Naive thymus-derived CD4-positive, alpha-beta T cell (primary cell): ENCODE results near the gene WNT7B. TPM values are rescaled to one million over a fixed set of nuclear protein-coding genes. Genes with fewer than 3 reads are reported as not detected.

ENCODE experiments used
- ATAC-seq: fragments of 150-1000 bp; cut with Tn5 transposase; 2 replicates; pipeline ENCODE4 v1.10.0; 2021; ENCODE audit warnings: mild to moderate bottlenecking, moderate library complexity
- CTCF ChIA-PET: fragments of 350-600 bp; sonication (Branson Sonifier 250); formaldehyde crosslinking; loops from one replicate; lab custom pipeline; 2021; ENCODE audit warnings: antibody characterized with exemption; lab: Charles Lee
- POLR2A ChIA-PET: fragments of 350-600 bp; sonication (Branson Sonifier 250); formaldehyde crosslinking; loops from one replicate; lab custom pipeline; 2021; ENCODE audit warnings: antibody characterized with exemption, inconsistent platforms; lab: Charles Lee
- DNase-seq, 9 donors: peaks; one replicate each; pipeline versions ENCODE4 v3.0.0 to v3.0.0-alpha.2; 2020 to 2022; ENCODE audit warnings: mixed read lengths in 1 of 9
- H3K27ac ChIP-seq: one replicate; pipeline ENCODE4 v1.7.0; 2013; ENCODE audit warnings: mild to moderate bottlenecking, low read depth, low read length, moderate library complexity
- H3K27me3 ChIP-seq, 2 donors: one replicate each; pipeline ENCODE4 v1.7.0; 2013; ENCODE audit warnings: low read length in 2 of 2, mild to moderate bottlenecking in 2 of 2, moderate library complexity in 2 of 2; ENCODE audit not compliant: control insufficient read depth in 2 of 2, insufficient read depth in 2 of 2
- H3K36me3 ChIP-seq, 3 experiments: 1 replicate in 2 of 3; 2 replicates in 1 of 3; pipeline ENCODE4 v1.7.0; 2013; ENCODE audit warnings: low read length in 3 of 3, mild to moderate bottlenecking in 3 of 3, moderate library complexity in 1 of 3; ENCODE audit not compliant: insufficient read depth in 3 of 3, control insufficient read depth in 2 of 3
- H3K4me1 ChIP-seq, 2 donors: one replicate each; pipeline ENCODE4 v1.7.0; 2013; ENCODE audit warnings: low read length in 2 of 2, mild to moderate bottlenecking in 2 of 2, moderate library complexity in 1 of 2; ENCODE audit not compliant: control insufficient read depth in 2 of 2, insufficient read depth in 2 of 2
- H3K4me3 ChIP-seq: 2 replicates; pipeline ENCODE4 v1.7.0; 2013; ENCODE audit warnings: mild to moderate bottlenecking, low read length
- H3K9me3 ChIP-seq, 3 experiments: 1 replicate in 2 of 3; 2 replicates in 1 of 3; pipeline ENCODE4 v1.7.0; 2013; ENCODE audit warnings: low read length in 3 of 3; ENCODE audit not compliant: control insufficient read depth in 2 of 3
- H3K27ac Mint-ChIP-seq, 9 donors: one replicate each; pipeline ENCODE4 v1.8.0; 2020 to 2022; ENCODE audit warnings: mixed read lengths in 9 of 9, mild to moderate bottlenecking in 8 of 9, moderate library complexity in 5 of 9, inconsistent platforms in 2 of 9
- H3K27me3 Mint-ChIP-seq, 5 donors: one replicate each; pipeline ENCODE4 v1.8.0; 2021 to 2022; ENCODE audit warnings: mixed read lengths in 5 of 5, mild to moderate bottlenecking in 1 of 5
- H3K36me3 Mint-ChIP-seq, 5 donors: one replicate each; pipeline ENCODE4 v1.8.0; 2020 to 2022; ENCODE audit warnings: mixed read lengths in 5 of 5, mild to moderate bottlenecking in 3 of 5, inconsistent platforms in 1 of 5
- H3K4me1 Mint-ChIP-seq, 7 donors: one replicate each; pipeline ENCODE4 v1.8.0; 2020 to 2022; ENCODE audit warnings: mixed read lengths in 7 of 7, mild to moderate bottlenecking in 3 of 7, inconsistent platforms in 1 of 7
- H3K4me3 Mint-ChIP-seq, 10 donors: one replicate each; pipeline ENCODE4 v1.8.0; 2020 to 2022; ENCODE audit warnings: mild to moderate bottlenecking in 10 of 10, mixed read lengths in 10 of 10, moderate library complexity in 6 of 10, inconsistent platforms in 2 of 10
- H3K9me3 Mint-ChIP-seq, 11 donors: one replicate each; pipeline ENCODE4 v1.8.0; 2020 to 2022; ENCODE audit warnings: mixed read lengths in 11 of 11, mild to moderate bottlenecking in 4 of 11, inconsistent platforms in 1 of 11, moderate library complexity in 1 of 11
- intact Hi-C, 2 donors: fragments of 100-400 bp; cut with micrococcal nuclease; formaldehyde crosslinking; loops; one replicate each; pipeline ENCODE4 v1.15.1; 2023
- polyA plus RNA-seq, 2 donors: library from polyadenylated mRNA; unstranded; fragments of 300-500 nt; fragmentation: Illumina TruSeq; gene quantifications; one replicate each; pipeline ENCODE4 v1.2.3, GENCODE V29; 2021
- total RNA-seq, 6 experiments: library from RNA in 5 of 6; stranded (reverse) in 5 of 6; gene quantifications; 1 replicate in 5 of 6; 2 replicates in 1 of 6; pipeline ENCODE4 v1.2.3 and lab custom pipeline; 2021 to 2026

Gene WNT7B
- total and polyA plus RNA-seq, 7 experiments from 2014 or later, result not detected

- Histone ChIP-seq H3K4me1 (peaks cover 0 to 9% of the 10 kb centered on the region in 2 donors), H3K36me3 (no peaks in the 10 kb centered on the region), H3K27me3 (peaks cover 0 to 14% of the 10 kb centered on the region in 2 donors), H3K4me3 (no peak overlapping the region), H3K27ac (no peak overlapping the region), H3K9me3 (no peaks in the 10 kb centered on the region)
- ChIA-PET CTCF (no interaction called here), POLR2A (no interaction called here)
- intact Hi-C loops, result no loop called here
- peaks cover 3 to 18% (median 10%) of the 10 kb centered on the region in 7 donors for H3K4me1 Mint-ChIP-seq
- DNase-seq, result no peak
- H3K27ac Mint-ChIP-seq, result no peak overlapping the region
- H3K9me3 Mint-ChIP-seq, result no peaks in the 10 kb centered on the region
- peaks cover 26 to 49% (median 38%) of the 10 kb centered on the region in 5 donors for H3K27me3 Mint-ChIP-seq
- H3K36me3 Mint-ChIP-seq, result no peaks in the 10 kb centered on the region
- peak overlapping the region in 7 of 10 donors; percentile 20 to 73 (median 45) for H3K4me3 Mint-ChIP-seq
- no peak for ATAC-seq
Measured at GRCh38 chr22:45975164-45976161, 1.5 kb downstream of the WNT7B start.

DNA sequence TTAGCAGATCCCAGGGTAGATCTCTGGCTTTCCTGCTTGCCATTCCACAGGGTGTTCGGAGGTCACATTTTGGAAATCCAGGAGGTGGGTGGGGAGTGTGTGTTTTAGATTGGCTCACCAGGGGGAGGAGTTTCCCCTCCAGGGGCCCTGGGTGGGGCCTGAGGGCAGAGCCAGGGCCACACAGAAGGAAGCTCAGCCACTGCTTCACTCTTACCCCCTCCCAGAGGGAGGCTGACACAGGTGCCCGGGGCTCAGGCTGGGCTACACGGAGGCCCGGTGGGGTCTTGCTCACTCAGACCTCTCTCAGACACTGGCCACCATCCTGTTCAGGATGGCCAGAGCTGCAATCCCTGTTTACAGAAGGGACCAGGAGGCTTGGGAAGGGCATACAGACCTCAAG is 2.5 kb downstream of the WNT7B start:
- H3K27me3 Mint-ChIP-seq, result peaks cover 32 to 58% (median 45%) of the 10 kb centered on the region in 5 donors
- POLR2A ChIA-PET, result no interaction called here
- intact Hi-C loops, result no loop called here
- no peaks in the 10 kb centered on the region for H3K9me3 Mint-ChIP-seq
- ATAC-seq (no peak), DNase-seq (no peak)
- Histone ChIP-seq H3K4me3 (no peak overlapping the region), H3K4me1 (peaks cover 0 to 9% of the 10 kb centered on the region in 2 donors), H3K36me3 (no peaks in the 10 kb centered on the region), H3K27ac (no peak overlapping the region), H3K27me3 (peaks cover 0 to 14% of the 10 kb centered on the region in 2 donors), H3K9me3 (no peaks in the 10 kb centered on the region)
- H3K36me3 Mint-ChIP-seq, result no peaks in the 10 kb centered on the region
- CTCF ChIA-PET, result no interaction called here
- no peak overlapping the region for H3K27ac Mint-ChIP-seq
- H3K4me1 Mint-ChIP-seq, result peaks cover 3 to 18% (median 10%) of the 10 kb centered on the region in 7 donors
- peak overlapping the region in 6 of 10 donors; percentile 22 to 73 (median 47) for H3K4me3 Mint-ChIP-seq

DNA sequence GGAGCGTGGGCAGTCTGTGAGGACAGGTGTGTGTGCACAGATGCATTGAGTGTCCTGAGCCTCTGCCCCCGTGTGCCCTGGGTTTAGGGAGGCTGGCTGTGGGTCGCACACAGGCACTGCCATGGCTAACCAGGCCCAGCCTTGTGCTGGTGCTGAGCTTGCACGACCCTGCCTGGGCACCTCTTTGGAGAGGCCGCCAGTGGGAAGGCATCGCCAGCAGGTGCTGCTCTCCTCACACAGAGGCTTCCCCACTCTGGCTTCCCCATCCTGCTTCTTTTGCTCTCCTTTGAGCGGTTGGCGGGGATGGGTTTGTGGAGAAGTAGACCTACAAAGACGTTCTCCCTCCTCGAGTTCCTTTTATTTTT is 4.1 kb downstream of the WNT7B start:
- ATAC-seq (no peak), DNase-seq (no peak)
- H3K4me3 Mint-ChIP-seq, result peak overlapping the region in 2 of 10 donors; percentile 30 to 31
- H3K27ac ChIP-seq, result no peak overlapping the region
- H3K27me3 ChIP-seq, result peaks cover 0 to 13% of the 10 kb centered on the region in 2 donors
- H3K36me3 Mint-ChIP-seq, result no peaks in the 10 kb centered on the region
- H3K4me1 Mint-ChIP-seq, result peaks cover 2 to 16% (median 9%) of the 10 kb centered on the region in 7 donors
- H3K9me3 ChIP-seq, result no peaks in the 10 kb centered on the region
- no peak overlapping the region for H3K27ac Mint-ChIP-seq
- peaks cover 0 to 4% of the 10 kb centered on the region in 2 donors for H3K4me1 ChIP-seq
- ChIA-PET CTCF (no interaction called here), POLR2A (no interaction called here)
- H3K9me3 Mint-ChIP-seq, result no peaks in the 10 kb centered on the region
- intact Hi-C loops, result no loop called here
- no peaks in the 10 kb centered on the region for H3K36me3 ChIP-seq
- H3K27me3 Mint-ChIP-seq, result peaks cover 45 to 63% (median 56%) of the 10 kb centered on the region in 5 donors
- no peak overlapping the region for H3K4me3 ChIP-seq

GRCh38 chr22:45972091-45972888 is 4.7 kb downstream of the WNT7B start:
- peaks cover 41 to 59% (median 51%) of the 10 kb centered on the region in 5 donors for H3K27me3 Mint-ChIP-seq
- intact Hi-C loops, result no loop called here
- Histone ChIP-seq H3K4me1 (no peaks in the 10 kb centered on the region), H3K27ac (no peak overlapping the region), H3K4me3 (no peak overlapping the region), H3K9me3 (no peaks in the 10 kb centered on the region), H3K36me3 (no peaks in the 10 kb centered on the region), H3K27me3 (peaks cover 0 to 8% of the 10 kb centered on the region in 2 donors)
- ChIA-PET POLR2A (no interaction called here), CTCF (no interaction called here)
- H3K4me1 Mint-ChIP-seq, result peaks cover 0 to 13% (median 5%) of the 10 kb centered on the region in 7 donors
- H3K4me3 Mint-ChIP-seq, result no peak overlapping the region
- H3K9me3 Mint-ChIP-seq, result no peaks in the 10 kb centered on the region
- DNase-seq (no peak), ATAC-seq (no peak)
- H3K36me3 Mint-ChIP-seq, result no peaks in the 10 kb centered on the region
- H3K27ac Mint-ChIP-seq, result no peak overlapping the region

DNA sequence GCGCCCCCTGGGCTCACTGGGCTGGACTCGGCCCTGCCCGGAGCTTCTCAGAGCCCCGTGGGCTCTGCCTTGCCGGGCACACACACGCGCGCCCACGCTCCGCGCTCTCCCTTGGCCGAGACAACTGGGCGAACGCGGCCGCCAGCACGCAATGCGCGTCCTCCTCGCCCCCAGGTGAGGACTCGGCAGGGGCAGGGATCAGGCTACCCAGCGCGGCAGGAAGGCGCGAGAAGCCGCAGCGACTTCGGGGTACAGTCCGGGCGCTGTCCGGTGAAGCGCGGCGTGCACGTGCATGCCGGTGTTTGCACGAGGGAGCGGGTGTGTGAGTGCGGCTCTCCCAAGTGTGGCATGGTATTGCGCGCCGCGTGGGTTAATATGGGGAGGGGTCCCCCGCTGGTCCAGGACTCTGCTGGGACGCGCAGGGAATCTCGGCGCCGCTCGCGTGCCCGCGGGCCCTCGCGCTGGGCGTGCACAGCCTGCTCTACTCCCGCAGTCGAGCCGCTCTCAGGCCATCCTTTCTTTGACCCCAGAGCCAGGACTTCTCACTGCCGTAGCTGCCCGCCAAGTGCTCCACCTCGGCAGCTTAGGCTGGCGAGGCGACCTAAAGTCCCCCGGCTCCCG is 5.4 kb downstream of the WNT7B start:
- Mint-ChIP-seq H3K27me3 (peaks cover 41 to 61% (median 52%) of the 10 kb centered on the region in 5 donors), H3K9me3 (no peaks in the 10 kb centered on the region), H3K4me3 (peak overlapping the region in 1 of 10 donors; percentile 2), H3K4me1 (peaks cover 0 to 13% (median 5%) of the 10 kb centered on the region in 7 donors), H3K27ac (no peak overlapping the region), H3K36me3 (no peaks in the 10 kb centered on the region)
- Histone ChIP-seq H3K36me3 (no peaks in the 10 kb centered on the region), H3K27me3 (peaks cover 0 to 8% of the 10 kb centered on the region in 2 donors), H3K4me3 (no peak overlapping the region), H3K27ac (no peak overlapping the region), H3K4me1 (no peaks in the 10 kb centered on the region), H3K9me3 (no peaks in the 10 kb centered on the region)
- intact Hi-C loops, result no loop called here
- DNase-seq, result no peak
- CTCF ChIA-PET, result no interaction called here
- ATAC-seq, result no peak
- POLR2A ChIA-PET, result no interaction called here

GRCh38 chr22:45970705-45971407 is 6.1 kb downstream of the WNT7B start:
- H3K27me3 Mint-ChIP-seq, result peaks cover 41 to 67% (median 55%) of the 10 kb centered on the region in 5 donors
- ChIA-PET POLR2A (no interaction called here), CTCF (no interaction called here)
- no peak overlapping the region for H3K27ac Mint-ChIP-seq
- peak overlapping the region in 1 of 10 donors; percentile 59 for H3K4me3 Mint-ChIP-seq
- DNase-seq, result no peak
- H3K4me1 Mint-ChIP-seq, result peaks cover 0 to 13% (median 5%) of the 10 kb centered on the region in 7 donors
- H3K4me1 ChIP-seq, result no peaks in the 10 kb centered on the region
- ATAC-seq, result no peak
- H3K36me3 Mint-ChIP-seq, result no peaks in the 10 kb centered on the region
- H3K27me3 ChIP-seq, result peaks cover 0 to 8% of the 10 kb centered on the region in 2 donors
- H3K36me3 ChIP-seq, result no peaks in the 10 kb centered on the region
- H3K9me3 ChIP-seq, result no peaks in the 10 kb centered on the region
- no peak overlapping the region for H3K27ac ChIP-seq
- no peaks in the 10 kb centered on the region for H3K9me3 Mint-ChIP-seq
- intact Hi-C loops, result no loop called here
- no peak overlapping the region for H3K4me3 ChIP-seq
